ENCODE data around the gene PPM1N.

PPM1N gene

DNA sequence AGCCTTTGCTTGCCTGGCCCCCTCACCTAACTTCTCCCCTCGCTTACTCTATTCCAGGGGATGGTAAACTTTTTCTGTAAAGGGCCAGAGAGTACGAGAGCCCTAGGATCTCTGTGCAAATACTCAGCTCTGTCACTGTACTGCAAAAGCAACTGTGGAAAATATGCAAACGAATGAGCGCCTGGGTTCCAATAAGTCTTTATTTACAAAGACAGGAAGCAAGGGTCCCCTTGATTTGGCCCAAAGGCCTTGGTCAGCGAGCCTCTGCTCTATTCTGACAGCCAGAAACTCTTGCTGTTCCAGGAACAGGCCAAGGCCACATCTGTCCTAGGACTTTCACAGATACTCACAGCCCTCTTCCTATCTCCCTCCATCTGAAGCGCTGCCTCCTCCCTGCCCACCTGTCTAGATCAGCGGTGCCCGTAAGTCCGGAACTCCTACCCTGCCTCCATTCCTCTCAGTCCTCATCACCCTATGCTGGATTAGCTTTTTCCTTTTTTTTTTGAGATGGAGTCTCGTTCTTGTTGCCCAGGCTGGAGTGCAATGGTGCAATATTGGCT, 49.0 kb downstream of the PPM1N start:
- no peak for DNase-seq

DNA sequence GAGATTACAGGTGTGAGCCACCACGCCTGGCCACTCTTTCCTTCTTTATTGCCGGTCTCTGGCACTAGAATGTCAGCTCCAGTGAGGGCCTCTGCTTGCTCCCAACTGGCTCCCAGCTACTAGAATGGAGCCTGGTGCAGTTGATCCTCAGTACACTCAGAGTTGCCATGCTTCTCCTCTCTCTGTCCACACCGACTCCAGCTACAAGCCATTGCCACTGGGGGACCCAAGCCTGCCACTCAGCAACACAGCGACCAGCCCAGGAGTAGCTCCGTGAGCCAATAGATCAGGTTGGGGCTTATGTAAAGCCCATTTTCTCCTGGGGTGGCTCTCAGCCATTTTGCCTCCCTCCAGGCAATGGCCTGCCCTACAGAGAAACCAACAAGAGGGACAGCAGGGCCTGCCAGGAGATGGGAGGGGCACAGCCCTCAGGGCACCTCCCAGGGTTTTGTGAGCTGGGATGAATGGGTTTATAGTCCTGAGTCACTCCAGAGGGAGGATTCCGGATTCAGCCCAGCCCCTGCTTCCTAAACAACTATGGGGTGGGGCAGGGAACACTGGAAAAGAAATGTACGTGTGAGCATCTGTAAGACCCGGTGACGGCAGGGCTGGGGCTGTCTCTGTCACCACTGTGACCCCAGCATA, 49.8 kb downstream of the PPM1N start:
- DNase-seq: no peak

All from activated T-cell treated with anti-CD3 and anti-CD28 coated beads for 4 hours (primary cell).